Transverse colon (tissue), 3 donors: ENCODE data around the gene BUB3.
A peak's percentile ranks its signal among the peaks of the same experiment; 100 is the strongest.

Experiments
- CTCF ChIP-seq, 5 experiments: fragments of 200-600 bp in 3 of 5; fragments of 450-650 bp in 2 of 5; sonication (generic) in 3 of 5; IDR thresholded peaks; 1 replicate in 2 of 5; 2 replicates in 3 of 5; pipeline ENCODE4 v1.5.1; 2016 to 2017; ENCODE audit warnings: antibody characterized with exemption in 5 of 5, inconsistent platforms in 3 of 5, mild to moderate bottlenecking in 2 of 5, moderate library complexity in 1 of 5
- POLR2A ChIP-seq: fragments of 450-650 bp; IDR thresholded peaks from one replicate; pipeline ENCODE4 v1.6.1; 2016; ENCODE audit warnings: antibody characterized with exemption, mild to moderate bottlenecking, moderate library complexity

- TF ChIP-seq CTCF (IDR thresholded peaks at IDR 0.05) (peak in 1 of 5 experiments; percentile 2), POLR2A (no peak)
Observed at GRCh38 chr10:123154711-123155505, 706 bp downstream of the BUB3 start.
